ENCODE measurements around the gene GP1BA.

The GP1BA gene

DNA sequence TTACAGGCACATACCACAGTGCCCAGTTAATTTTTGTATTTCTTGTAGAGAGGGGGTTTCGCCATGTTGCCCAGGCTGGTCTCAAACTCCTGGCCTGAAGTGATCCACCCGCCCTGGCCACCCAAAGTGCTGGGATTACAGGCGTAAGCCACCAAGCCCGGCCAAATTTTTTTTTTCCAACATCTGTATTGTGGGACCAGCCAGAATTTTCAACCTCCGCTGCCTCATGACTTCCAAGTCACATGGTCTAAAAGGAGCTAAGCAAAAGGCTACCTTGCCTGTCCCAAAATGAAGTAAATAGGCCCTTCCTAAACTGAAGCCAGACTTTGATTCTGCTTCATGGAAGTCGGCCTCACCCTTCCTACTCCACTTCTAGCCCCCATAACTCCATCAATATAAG is 39.7 kb downstream of the GP1BA start:
- TF ChIP-seq CTCF (conservative IDR thresholded peaks at IDR 0.05; ENCODE audit: low read depth, low read length): no peak
- no peaks in the 10 kb centered on the region for H3K27me3 ChIP-seq (ENCODE audit: insufficient read depth, low read depth)
- H3K4me1 ChIP-seq (ENCODE audit: low read depth, poor library complexity, severe bottlenecking): no peaks in the 10 kb centered on the region
- no peaks in the 10 kb centered on the region for H3K79me2 ChIP-seq (ENCODE audit: insufficient read depth, low read depth)
- H2AFZ ChIP-seq (ENCODE audit: low read depth): no peak overlapping the region
- H4K20me1 ChIP-seq (ENCODE audit: insufficient read depth): no peaks in the 10 kb centered on the region
- no peak overlapping the region for H3K27ac ChIP-seq
- H3K4me3 ChIP-seq (IDR thresholded peaks at IDR 0.05; ENCODE audit: insufficient read depth, low read depth, low read length): no peak overlapping the region
- no peak overlapping the region for H3K4me2 ChIP-seq
- H3K9ac ChIP-seq: no peak overlapping the region
- H3K36me3 ChIP-seq (ENCODE audit: insufficient read depth): no peaks in the 10 kb centered on the region

- Histone ChIP-seq H3K36me3 (ENCODE audit: insufficient read depth) (no peaks in the 10 kb centered on the region), H3K4me3 (IDR thresholded peaks at IDR 0.05; ENCODE audit: insufficient read depth, low read depth, low read length) (no peak overlapping the region), H3K27me3 (ENCODE audit: insufficient read depth, low read depth) (no peaks in the 10 kb centered on the region), H4K20me1 (ENCODE audit: insufficient read depth) (no peaks in the 10 kb centered on the region), H3K27ac (no peak overlapping the region), H3K9ac (no peak overlapping the region), H3K79me2 (ENCODE audit: insufficient read depth, low read depth) (no peaks in the 10 kb centered on the region), H3K4me1 (ENCODE audit: low read depth, poor library complexity, severe bottlenecking) (no peaks in the 10 kb centered on the region), H2AFZ (ENCODE audit: low read depth) (no peak overlapping the region), H3K4me2 (no peak overlapping the region)
- TF ChIP-seq CTCF (conservative IDR thresholded peaks at IDR 0.05; ENCODE audit: low read depth, low read length): no peak
Measured at GRCh38 chr17:4972322-4972721, 40.2 kb downstream of the GP1BA start.

GRCh38 chr17:4972752-4973151 is 40.7 kb downstream of the GP1BA start:
- H2AFZ ChIP-seq (ENCODE audit: low read depth): no peak overlapping the region
- no peak overlapping the region for H3K4me2 ChIP-seq
- no peaks in the 10 kb centered on the region for H4K20me1 ChIP-seq (ENCODE audit: insufficient read depth)
- no peak overlapping the region for H3K27ac ChIP-seq
- H3K27me3 ChIP-seq (ENCODE audit: insufficient read depth, low read depth): no peaks in the 10 kb centered on the region
- no peak overlapping the region for H3K9ac ChIP-seq
- no peaks in the 10 kb centered on the region for H3K79me2 ChIP-seq (ENCODE audit: insufficient read depth, low read depth)
- TF ChIP-seq CTCF (conservative IDR thresholded peaks at IDR 0.05; ENCODE audit: low read depth, low read length): no peak
- H3K4me1 ChIP-seq (ENCODE audit: low read depth, poor library complexity, severe bottlenecking): no peaks in the 10 kb centered on the region
- no peak overlapping the region for H3K4me3 ChIP-seq (IDR thresholded peaks at IDR 0.05; ENCODE audit: insufficient read depth, low read depth, low read length)
- H3K36me3 ChIP-seq (ENCODE audit: insufficient read depth): no peaks in the 10 kb centered on the region

- H3K27ac ChIP-seq: no peak overlapping the region
- H3K27me3 ChIP-seq (ENCODE audit: insufficient read depth, low read depth): no peaks in the 10 kb centered on the region
- no peak overlapping the region for H3K4me3 ChIP-seq (IDR thresholded peaks at IDR 0.05; ENCODE audit: insufficient read depth, low read depth, low read length)
- TF ChIP-seq CTCF (conservative IDR thresholded peaks at IDR 0.05; ENCODE audit: low read depth, low read length): no peak
- no peaks in the 10 kb centered on the region for H3K4me1 ChIP-seq (ENCODE audit: low read depth, poor library complexity, severe bottlenecking)
- no peaks in the 10 kb centered on the region for H3K36me3 ChIP-seq (ENCODE audit: insufficient read depth)
- H4K20me1 ChIP-seq (ENCODE audit: insufficient read depth): no peaks in the 10 kb centered on the region
- H3K79me2 ChIP-seq (ENCODE audit: insufficient read depth, low read depth): no peaks in the 10 kb centered on the region
- no peak overlapping the region for H2AFZ ChIP-seq (ENCODE audit: low read depth)
- no peak overlapping the region for H3K4me2 ChIP-seq
- H3K9ac ChIP-seq: no peak overlapping the region
Measured at GRCh38 chr17:4973256-4974114, 41.4 kb downstream of the GP1BA start.

Data from KMS-11 (cell line).